Smooth muscle cell (in vitro differentiated cells): ENCODE results near the gene DLK2. TPM values are rescaled to one million over a fixed set of nuclear protein-coding genes. Genes with fewer than 3 reads are reported as not detected.
"Not testable (repeated sequence)": the region's sequence is repeated elsewhere in the genome, so short reads cannot be mapped to it uniquely, and the experiment has no call there.

ENCODE experiments used
- DNase-seq: peaks from one replicate; lab custom pipeline; 2025; ENCODE audit not compliant: unreplicated experiment; lab: John Stamatoyannopoulos, UW
- H2AFZ ChIP-seq: fragments of 200-600 bp; sonication (generic); 2 replicates; pipeline ENCODE4 v1.6.0; 2016; ENCODE audit warnings: antibody characterized with exemption, low read depth, mild to moderate bottlenecking
- H3F3A ChIP-seq: fragments of 200-600 bp; sonication (generic); 2 replicates; pipeline ENCODE4 v1.6.0; 2017; ENCODE audit warnings: antibody characterized with exemption, low read depth
- H3K27ac ChIP-seq: fragments of 200-600 bp; sonication (generic); 2 replicates; pipeline ENCODE4 v1.5.1; 2016; ENCODE audit warnings: low read depth, mild to moderate bottlenecking
- H3K27me3 ChIP-seq: fragments of 200-600 bp; sonication (generic); 2 replicates; pipeline ENCODE4 v1.6.1; 2016; ENCODE audit warnings: low read depth, mild to moderate bottlenecking
- H3K36me3 ChIP-seq: fragments of 200-600 bp; sonication (generic); 2 replicates; pipeline ENCODE4 v1.5.1; 2016; ENCODE audit warnings: low read depth
- H3K4me1 ChIP-seq: fragments of 200-600 bp; sonication (generic); 2 replicates; pipeline ENCODE4 v1.5.1; 2016; ENCODE audit warnings: low read depth
- H3K4me2 ChIP-seq: fragments of 200-600 bp; sonication (generic); 2 replicates; pipeline ENCODE4 v1.6.0; 2016; ENCODE audit warnings: mild to moderate bottlenecking
- H3K4me3 ChIP-seq: fragments of 200-600 bp; sonication (generic); 2 replicates; pipeline ENCODE4 v1.5.1; 2016; ENCODE audit warnings: mild to moderate bottlenecking
- H3K79me2 ChIP-seq: fragments of 200-600 bp; sonication (generic); 2 replicates; pipeline ENCODE4 v1.6.0; 2016; ENCODE audit warnings: low read depth, mild to moderate bottlenecking
- H3K9ac ChIP-seq: fragments of 200-600 bp; sonication (generic); 2 replicates; pipeline ENCODE4 v1.6.0; 2016; ENCODE audit warnings: low read depth
- H3K9me3 ChIP-seq: fragments of 200-600 bp; sonication (generic); replicated peaks from 2 replicates; pipeline ENCODE4 v1.5.1; 2016; ENCODE audit warnings: low read depth
- H4K20me1 ChIP-seq: fragments of 200-600 bp; sonication (generic); 2 replicates; pipeline ENCODE4 v1.6.0; 2016; ENCODE audit warnings: low read depth
- WGBS: methylation state at CpG from one replicate; pipeline ENCODE4 v1.1.7; 2016; ENCODE audit warnings: low lambda C conversion rate; 5-methylcytosine and 5-hydroxymethylcytosine counted together
- polyA plus RNA-seq: library from polyadenylated mRNA; unstranded; fragments of >200 nt; fragmentation: Nextera tagmentation; extraction: Ambion mirVana; gene quantifications from 2 replicates; pipeline ENCODE4 v1.2.1, GENCODE V29; 2016
- total RNA-seq: library from RNA; depleted of rRNA; stranded (reverse); fragments of >200 nt; gene quantifications from 2 replicates; pipeline ENCODE4 v1.2.3, GENCODE V29; 2014
- TF ChIP-seq, protein P1 (sequence below): fragments of 200-600 bp; sonication (generic); IDR thresholded peaks from 2 replicates; pipeline ENCODE4 v1.5.1; 2017; ENCODE audit warnings: borderline replicate concordance, mild to moderate bottlenecking, antibody characterized with exemption; ENCODE audit not compliant: insufficient read depth, poor library complexity, severe bottlenecking

Gene DLK2
- total and polyA plus RNA-seq, 2 experiments from 2014 or later: 0.27 to 3.8 TPM

DNA sequence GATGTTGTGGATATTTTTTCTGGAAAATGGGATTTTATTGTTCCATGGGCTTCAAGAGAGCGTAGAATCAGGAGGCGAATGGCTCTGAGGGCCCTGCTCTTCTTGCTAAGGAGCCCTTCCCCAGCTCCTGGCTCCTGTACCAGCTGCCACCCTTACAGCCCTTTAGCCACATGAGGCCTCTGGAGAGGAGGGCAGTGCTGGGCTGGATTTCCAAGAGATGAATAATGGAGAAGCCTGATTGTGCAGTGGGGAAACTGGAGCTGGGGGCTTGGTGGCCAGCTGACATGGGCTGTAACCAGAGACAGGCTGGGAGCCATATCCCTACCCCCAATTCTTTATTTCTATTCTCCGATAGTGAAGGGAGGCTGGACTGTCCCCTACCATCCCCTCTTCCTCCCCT lies 45.6 kb upstream of the DLK2 start:
- no peaks in the 10 kb centered on the region for H3K36me3 ChIP-seq
- H3K27me3 ChIP-seq: no peaks in the 10 kb centered on the region
- no peak for DNase-seq
- TF ChIP-seq, protein P1, sequence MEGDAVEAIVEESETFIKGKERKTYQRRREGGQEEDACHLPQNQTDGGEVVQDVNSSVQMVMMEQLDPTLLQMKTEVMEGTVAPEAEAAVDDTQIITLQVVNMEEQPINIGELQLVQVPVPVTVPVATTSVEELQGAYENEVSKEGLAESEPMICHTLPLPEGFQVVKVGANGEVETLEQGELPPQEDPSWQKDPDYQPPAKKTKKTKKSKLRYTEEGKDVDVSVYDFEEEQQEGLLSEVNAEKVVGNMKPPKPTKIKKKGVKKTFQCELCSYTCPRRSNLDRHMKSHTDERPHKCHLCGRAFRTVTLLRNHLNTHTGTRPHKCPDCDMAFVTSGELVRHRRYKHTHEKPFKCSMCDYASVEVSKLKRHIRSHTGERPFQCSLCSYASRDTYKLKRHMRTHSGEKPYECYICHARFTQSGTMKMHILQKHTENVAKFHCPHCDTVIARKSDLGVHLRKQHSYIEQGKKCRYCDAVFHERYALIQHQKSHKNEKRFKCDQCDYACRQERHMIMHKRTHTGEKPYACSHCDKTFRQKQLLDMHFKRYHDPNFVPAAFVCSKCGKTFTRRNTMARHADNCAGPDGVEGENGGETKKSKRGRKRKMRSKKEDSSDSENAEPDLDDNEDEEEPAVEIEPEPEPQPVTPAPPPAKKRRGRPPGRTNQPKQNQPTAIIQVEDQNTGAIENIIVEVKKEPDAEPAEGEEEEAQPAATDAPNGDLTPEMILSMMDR: no peak
- WGBS: 97% methylated on average over 3 of the region's 3 CpGs
- H2AFZ ChIP-seq: no peak overlapping the region
- H3K4me1 ChIP-seq: peaks cover 6% of the 10 kb centered on the region
- H3K79me2 ChIP-seq: no peaks in the 10 kb centered on the region
- H3K27ac ChIP-seq: no peak overlapping the region
- no peak overlapping the region for H3K4me2 ChIP-seq
- no peak overlapping the region for H3K4me3 ChIP-seq
- no peaks in the 10 kb centered on the region for H3F3A ChIP-seq
- no peaks in the 10 kb centered on the region for H3K9me3 ChIP-seq
- H4K20me1 ChIP-seq: no peaks in the 10 kb centered on the region
- H3K9ac ChIP-seq: no peak overlapping the region

DNA sequence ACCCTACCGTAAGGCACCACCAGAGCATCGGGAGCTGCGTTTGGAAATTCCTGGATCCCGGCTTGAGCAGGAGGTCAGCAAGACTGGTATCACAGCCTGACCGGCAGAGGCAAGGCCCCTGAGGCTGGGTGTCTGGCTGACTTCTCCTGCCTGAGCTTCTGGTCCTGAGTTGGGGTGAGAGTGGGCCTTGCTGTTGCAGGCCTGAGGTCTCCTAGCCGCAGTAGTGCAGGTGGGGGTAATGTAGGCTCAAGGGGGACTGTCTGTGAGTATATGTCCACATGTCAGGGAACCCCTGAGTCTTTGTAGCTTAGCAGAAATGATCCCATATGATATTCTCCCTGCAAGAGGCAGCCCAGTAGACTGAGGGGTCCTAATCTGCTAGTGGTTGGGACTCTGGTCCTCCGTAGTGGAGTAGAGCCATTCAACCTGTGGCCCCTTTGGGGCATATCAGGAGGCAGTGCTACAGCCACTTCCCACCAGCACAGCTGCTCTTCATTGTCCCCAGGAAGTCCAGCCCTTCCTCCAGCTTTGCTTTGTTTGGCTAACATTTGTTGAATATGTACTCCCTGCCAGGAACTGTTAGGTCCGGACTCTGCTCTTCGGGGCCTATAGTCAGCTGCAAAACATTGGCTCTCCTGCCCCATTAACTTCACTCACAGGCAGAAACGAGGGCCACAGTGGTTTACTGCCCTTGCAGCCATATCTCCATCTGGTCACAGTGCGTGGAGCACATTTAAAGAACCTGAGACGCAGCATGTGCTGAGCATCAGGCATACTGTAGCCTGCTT lies 43.9 kb upstream of the DLK2 start:
- no peak overlapping the region for H3K9ac ChIP-seq
- H3K79me2 ChIP-seq: peaks cover 1% of the 10 kb centered on the region
- no peak overlapping the region for H3K27ac ChIP-seq
- peaks cover 10% of the 10 kb centered on the region for H3K4me1 ChIP-seq
- no peaks in the 10 kb centered on the region for H3K36me3 ChIP-seq
- no peaks in the 10 kb centered on the region for H3F3A ChIP-seq
- no peaks in the 10 kb centered on the region for H3K9me3 ChIP-seq
- H3K4me2 ChIP-seq: no peak overlapping the region
- no peaks in the 10 kb centered on the region for H4K20me1 ChIP-seq
- DNase-seq: no peak
- no peak overlapping the region for H2AFZ ChIP-seq
- TF ChIP-seq, protein P1: no peak
- H3K27me3 ChIP-seq: no peaks in the 10 kb centered on the region
- no peak overlapping the region for H3K4me3 ChIP-seq
- WGBS: 93% methylated on average over 12 of the region's 12 CpGs

DNA sequence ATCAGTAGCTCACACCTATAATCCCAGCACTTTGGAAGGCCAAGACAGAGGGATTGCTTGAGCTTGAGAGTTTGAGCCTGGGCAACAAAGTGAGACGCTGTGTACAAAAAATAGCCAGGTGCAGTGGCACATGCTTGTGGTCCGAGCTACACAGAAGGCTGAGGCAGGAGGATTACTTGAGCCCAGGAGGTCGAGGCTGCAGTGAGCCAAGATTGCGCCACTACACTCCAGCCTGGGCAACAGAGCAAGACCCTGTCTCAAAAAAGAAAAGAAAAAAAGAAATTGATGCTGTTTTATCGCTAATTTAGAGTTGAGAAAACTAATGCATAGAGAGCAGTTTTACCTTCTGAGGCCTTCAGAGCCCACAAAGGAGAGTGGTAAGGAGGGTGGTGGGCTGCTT lies 42.9 kb upstream of the DLK2 start:
- not testable (repeated sequence) for DNase-seq, H3K36me3 ChIP-seq, H3K27ac ChIP-seq, H3K79me2 ChIP-seq, H3K4me2 ChIP-seq, H4K20me1 ChIP-seq, H3F3A ChIP-seq, H3K9ac ChIP-seq, H3K4me3 ChIP-seq, H3K27me3 ChIP-seq, H3K9me3 ChIP-seq, H2AFZ ChIP-seq
- H3K4me1 ChIP-seq: peaks cover 10% of the 10 kb centered on the region
- WGBS: 98% methylated on average over 5 of the region's 5 CpGs

DNA sequence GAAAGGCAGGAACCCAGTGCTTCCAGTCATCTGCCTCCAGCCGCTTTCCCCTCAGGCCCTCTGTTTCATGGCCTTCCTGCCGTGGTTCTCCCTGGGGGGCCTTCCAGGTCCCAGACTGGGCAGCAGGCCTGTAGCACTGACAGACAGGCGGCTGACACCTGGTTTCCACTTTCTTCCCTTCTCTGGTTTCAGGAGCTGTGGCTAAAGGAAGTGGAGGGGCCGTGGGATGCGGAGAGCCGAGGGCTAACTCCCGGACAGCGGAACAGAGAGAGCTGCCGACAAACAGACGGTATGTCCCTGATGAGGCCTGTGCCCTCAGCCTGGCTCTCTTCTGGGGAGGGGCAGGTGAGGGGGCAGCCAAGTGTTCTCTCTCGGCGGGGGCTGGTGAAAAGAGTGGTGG lies 42.3 kb upstream of the DLK2 start:
- no peaks in the 10 kb centered on the region for H3K9me3 ChIP-seq
- no peak overlapping the region for H2AFZ ChIP-seq
- no peaks in the 10 kb centered on the region for H3F3A ChIP-seq
- peaks cover 7% of the 10 kb centered on the region for H3K79me2 ChIP-seq
- no peaks in the 10 kb centered on the region for H4K20me1 ChIP-seq
- no peak for DNase-seq
- H3K27me3 ChIP-seq: no peaks in the 10 kb centered on the region
- no peak overlapping the region for H3K4me3 ChIP-seq
- 95% methylated on average over 8 of the region's 12 CpGs for WGBS
- H3K36me3 ChIP-seq: no peaks in the 10 kb centered on the region
- no peak overlapping the region for H3K9ac ChIP-seq
- no peak overlapping the region for H3K27ac ChIP-seq
- H3K4me2 ChIP-seq: no peak overlapping the region
- peaks cover 16% of the 10 kb centered on the region for H3K4me1 ChIP-seq
- TF ChIP-seq, protein P1: no peak
